HG02678 (cell line): ENCODE measurements around the gene GLIS1.

Experiments
- ATAC-seq: cut with Tn5 transposase; IDR thresholded peaks from one replicate; pipeline ENCODE4 v1.9.1; 2021; ENCODE audit warnings: mild to moderate bottlenecking, moderate library complexity; ENCODE audit not compliant: unreplicated experiment

Gene GLIS1

DNA sequence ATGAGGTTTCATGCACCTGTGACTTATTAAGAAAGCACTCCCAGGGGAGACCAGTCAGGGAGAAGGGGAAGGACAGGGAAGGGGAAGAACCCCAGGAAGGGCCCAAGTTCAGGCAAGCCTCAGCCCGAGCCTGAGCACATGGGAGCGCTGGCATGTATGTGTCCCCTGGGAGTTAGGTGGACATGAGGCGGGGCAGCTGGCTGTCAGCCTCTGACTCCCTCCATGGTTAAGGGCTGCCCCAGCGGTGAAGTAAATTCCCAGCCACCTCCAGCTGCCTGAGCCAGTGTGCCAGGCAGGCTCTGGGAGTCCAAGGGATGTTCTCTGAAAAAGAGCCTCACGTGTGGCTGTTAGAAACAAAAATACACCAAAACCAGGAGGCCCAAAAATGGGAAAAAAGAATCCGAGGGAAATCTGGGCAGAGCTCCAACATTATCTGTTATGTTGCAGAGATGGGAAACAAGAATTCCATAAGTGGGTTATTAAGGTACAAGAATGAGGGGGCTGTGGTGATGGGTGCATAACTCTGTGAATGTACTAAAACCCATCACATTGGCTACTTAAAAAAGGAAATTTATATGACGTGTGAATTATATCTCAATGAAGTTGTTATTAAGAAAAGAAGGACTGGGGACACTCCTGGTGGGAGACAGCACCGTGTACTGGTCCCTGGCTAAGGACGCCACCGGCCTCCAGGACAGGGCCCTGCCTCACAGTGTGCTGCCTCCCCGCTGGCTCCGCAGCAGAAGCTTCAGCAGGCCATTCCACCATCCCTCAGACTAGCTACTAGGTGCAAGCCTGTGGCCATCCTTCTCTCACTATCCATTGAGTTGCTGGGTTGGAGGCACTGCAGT is 261.1 kb downstream of the GLIS1 start:
- ATAC-seq: no peak

- no peak for ATAC-seq
These were observed 262.4 kb downstream of the GLIS1 start for GRCh38 chr1:53476579-53476978.

- ATAC-seq: no peak
These were observed 263.3 kb downstream of the GLIS1 start for GRCh38 chr1:53475664-53476063.

DNA sequence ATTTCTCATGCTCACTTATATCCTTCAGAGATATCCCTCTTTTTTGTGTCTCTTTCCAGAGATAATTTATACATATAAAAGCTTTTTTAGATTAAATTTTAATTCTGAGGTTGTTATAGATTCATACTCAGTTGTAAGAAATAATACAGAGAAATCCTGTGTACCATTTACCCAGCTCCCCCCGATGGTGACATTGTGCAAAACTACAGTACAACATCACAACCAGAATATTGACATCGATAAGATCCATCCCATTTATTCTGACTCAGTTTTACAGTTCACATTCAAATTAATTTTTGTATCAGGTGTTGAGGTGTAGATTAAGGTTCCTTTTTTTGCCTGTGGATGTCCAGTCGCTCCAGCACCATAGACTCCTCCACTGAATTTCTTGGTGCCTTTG is 265.5 kb downstream of the GLIS1 start:
- ATAC-seq: no peak

DNA sequence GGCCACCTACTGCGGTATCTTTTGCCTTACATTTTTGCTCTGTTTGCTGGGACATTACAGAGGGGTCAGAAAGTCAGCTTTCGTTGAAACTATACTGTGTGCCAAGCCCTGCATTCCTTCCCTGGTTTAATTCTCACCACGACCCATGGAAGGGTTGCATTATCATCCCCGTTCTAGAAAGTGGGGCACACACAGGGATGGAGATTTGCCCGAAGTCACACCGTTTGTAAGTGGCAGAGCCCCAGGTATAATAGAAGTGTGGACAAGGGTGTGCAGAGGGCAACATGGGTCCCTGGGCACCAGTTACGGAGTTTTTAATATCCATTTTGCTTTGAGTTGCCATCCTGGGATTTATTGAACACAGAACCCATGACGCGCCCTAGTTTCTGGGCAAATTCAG is 268.0 kb downstream of the GLIS1 start:
- ATAC-seq: no peak

GRCh38 chr1:53470584-53470983 is 268.4 kb downstream of the GLIS1 start:
- no peak for ATAC-seq

- no peak for ATAC-seq
These were observed 268.8 kb downstream of the GLIS1 start for GRCh38 chr1:53470155-53470554.

GRCh38 chr1:53469373-53469772 is 269.6 kb downstream of the GLIS1 start:
- no peak for ATAC-seq

DNA sequence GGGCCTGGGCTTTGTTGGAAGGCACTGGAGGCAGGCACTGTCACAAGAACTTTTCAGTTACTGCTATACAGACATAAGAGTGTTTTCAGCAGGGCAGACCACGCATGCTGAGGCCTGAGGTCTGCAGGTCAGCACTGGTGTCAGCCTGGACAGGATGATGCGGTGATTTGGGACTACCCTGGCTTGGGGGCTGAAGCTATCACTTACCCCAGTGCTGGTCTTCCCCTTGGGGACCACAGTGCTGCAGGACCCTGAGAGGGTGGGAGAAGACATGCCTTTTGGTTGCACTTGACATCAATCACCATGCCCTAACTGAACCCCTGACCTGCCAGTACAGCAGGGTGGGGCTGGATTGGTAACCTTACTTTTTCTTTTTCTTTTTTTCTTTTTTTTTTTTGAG is 270.6 kb downstream of the GLIS1 start:
- no peak for ATAC-seq

DNA sequence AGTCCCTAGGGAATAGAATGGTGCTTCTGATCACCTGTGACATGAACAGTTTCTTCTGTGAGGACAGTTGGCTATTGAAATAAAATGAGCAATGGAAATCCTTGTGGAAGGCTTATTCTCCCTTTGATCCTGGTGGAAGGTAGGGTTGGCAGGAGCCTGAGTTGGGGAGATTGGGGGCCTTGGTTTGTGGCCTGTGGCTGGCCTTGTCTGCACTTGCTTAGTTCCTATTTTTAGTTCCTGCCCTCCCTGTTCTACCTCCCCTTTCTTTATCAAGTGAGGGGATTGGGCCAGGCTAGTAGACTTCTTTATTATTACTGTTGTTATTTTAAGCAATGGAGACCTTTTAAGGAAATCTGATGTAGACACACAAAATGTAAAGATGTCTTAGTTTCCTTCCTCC is 271.6 kb downstream of the GLIS1 start:
- ATAC-seq: no peak

- ATAC-seq: no peak
These were observed 273.7 kb downstream of the GLIS1 start for GRCh38 chr1:53465023-53465957.

DNA sequence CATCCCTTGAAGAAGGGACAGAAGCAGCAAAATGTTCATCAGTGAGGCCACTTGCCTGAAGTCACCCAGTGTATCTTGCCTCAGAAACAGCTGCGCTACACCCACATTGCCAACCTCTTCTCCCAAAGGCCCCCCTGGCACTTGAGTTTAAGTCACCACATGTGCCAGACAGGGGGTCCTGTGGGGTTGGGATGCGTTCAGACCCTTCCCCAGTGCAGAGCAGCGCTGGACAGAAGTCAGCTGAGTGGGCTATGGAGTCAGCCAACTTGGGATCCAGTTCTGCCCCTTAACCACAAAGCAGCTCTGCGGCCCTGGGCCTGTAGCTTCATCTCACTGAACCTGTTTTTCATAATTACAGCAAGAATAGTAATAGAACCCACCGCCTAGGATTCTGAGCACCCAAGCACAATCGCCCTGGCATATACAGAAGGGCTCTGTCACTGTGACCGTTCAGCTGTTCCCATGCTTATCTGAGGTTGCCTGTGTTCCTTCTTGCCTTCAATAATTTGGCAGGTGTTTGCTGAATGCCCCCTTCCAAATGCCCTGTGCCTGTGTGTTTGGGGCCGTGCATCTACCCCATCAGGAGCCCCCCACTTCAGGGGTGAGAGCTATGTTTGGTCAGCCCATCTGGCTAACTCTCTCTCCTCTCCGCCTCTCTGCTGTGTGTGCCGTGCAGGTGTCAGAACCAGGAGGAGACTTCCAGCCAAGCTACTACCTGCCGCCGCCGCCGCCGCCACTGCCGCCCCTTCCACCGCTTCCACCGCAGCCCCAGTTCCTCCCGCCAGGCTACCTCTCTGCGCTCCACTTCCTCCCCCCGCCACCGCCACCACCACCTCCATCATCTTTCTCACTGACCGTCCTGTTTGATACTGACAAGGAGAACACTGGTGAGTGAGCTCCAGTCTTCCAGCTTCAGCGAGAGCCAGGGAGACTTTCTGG is 274.7 kb downstream of the GLIS1 start:
- no peak for ATAC-seq

DNA sequence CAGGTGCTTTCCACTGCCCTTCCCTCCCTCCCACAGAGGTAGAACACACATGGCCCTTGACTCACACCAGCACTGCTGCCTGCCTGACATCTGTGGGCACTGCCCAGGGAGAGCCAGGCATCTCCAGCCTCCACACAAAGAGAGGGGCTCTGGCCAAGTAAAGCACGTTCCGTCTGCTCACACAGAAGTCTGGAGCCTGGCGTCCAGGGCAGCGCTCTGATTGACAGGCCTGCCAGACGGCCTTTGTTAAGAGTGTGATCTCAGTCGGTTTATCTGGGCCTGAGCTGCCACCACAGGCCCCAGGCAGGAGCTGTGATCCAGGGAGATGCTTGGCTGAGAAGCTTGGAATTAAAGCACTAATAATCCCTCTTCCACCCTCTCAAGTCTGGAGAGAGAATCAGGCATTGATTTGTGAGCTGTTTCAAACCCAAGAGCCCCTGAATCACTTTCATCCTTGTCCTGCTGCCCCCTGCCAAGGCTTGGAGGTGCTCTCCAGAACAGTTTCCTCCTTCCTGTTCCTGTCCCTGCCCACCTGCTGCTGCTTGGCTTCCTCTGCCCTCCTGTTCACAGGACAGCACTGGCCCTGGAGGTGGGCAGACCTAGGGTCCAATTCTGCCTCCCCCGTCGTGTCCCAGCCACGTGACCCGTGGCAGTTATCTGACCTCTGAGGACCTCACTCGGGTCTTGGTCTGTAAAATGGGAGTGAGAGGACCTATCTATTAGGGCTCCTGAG is 276.0 kb downstream of the GLIS1 start:
- ATAC-seq: no peak

GRCh38 chr1:53462193-53462592 is 276.8 kb downstream of the GLIS1 start:
- no peak for ATAC-seq

DNA sequence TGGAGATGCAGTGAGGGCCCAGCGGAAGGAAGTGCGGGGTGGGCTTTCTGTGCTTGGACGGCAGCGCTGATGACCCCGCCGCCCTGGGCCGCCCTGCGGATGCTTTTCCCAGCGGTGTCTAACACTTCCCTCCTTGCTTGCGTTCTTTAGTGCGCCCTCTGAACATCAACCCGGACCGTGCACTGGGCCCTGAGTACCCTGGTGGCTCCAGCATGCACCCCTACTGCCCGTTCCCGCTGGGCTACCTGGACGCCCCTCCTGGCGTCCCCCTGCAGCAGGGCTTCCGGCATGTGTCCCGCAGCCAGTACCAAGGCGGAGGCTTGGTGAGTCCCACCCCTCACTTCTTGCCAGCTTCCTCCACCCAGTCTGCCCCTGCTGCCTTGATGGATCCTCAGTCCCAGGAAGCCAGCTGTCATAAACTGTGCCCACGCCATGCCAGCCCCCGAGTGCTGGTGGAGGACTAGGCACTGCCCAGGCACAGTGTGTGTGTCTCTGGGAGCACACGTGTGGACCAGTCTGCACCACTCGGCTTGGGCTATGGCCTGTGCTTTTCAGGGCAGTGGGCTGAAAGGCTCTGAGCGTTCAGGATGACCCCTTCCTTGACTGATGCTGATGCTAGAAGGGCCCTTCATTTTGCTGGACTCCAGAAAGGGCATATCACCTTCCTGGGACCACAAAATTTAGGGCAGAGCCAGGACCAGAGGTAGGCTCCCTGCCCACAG is 277.5 kb downstream of the GLIS1 start:
- no peak for ATAC-seq

- ATAC-seq: no peak
These were observed 278.2 kb downstream of the GLIS1 start for GRCh38 chr1:53460666-53461322.

GRCh38 chr1:53460211-53460634 is 278.7 kb downstream of the GLIS1 start:
- no peak for ATAC-seq

GRCh38 chr1:53459321-53460175 is 279.4 kb downstream of the GLIS1 start, which contains the start of gene DMRTB1:
Gene DMRTB1 (plus strand): TSS chr1:53459399. CDS start chr1:53459454, 55 bp downstream.
- no peak for ATAC-seq
